GM12878 (cell line): Measurements from ENCODE around the gene HS3ST1. TPM values are rescaled to one million over a fixed set of nuclear protein-coding genes. Genes with fewer than 3 reads are reported as not detected.

Experiments used
- ATAC-seq: fragments of 200-7000 bp; cut with Tn5 transposase; 3 replicates; pipeline ENCODE4 v1.9.1; 2020; ENCODE audit warnings: mild to moderate bottlenecking, moderate library complexity
- BruUV-seq: library from RNA; stranded (reverse); fragments of 400-500 nt; replicated peaks from 2 replicates; lab custom pipeline; 2021; lab: Mats Ljungman, UMichigan
- CTCF ChIA-PET: fragments of 300-600 bp; sonication (Branson Sonifier 250); formaldehyde crosslinking; extraction: SDS; loops from one replicate; lab custom pipeline; 2021; ENCODE audit warnings: inconsistent platforms; lab: Yijun Ruan, JAX
- POLR2A ChIA-PET: fragments of 350-600 bp; formaldehyde crosslinking; extraction: SDS; loops from one replicate; lab custom pipeline; 2021; ENCODE audit warnings: inconsistent platforms; lab: Charles Lee
- RAD21 ChIA-PET: fragments of 300-600 bp; sonication (Branson Sonifier 250); formaldehyde crosslinking; loops from one replicate; lab custom pipeline; 2023; ENCODE audit warnings: antibody characterized with exemption; ENCODE audit not compliant: unreplicated experiment; lab: Charles Lee
- SMC1A ChIA-PET: fragments of 300-600 bp; sonication (Branson Sonifier 250); formaldehyde crosslinking; loops from one replicate; lab custom pipeline; 2023; ENCODE audit not compliant: unreplicated experiment, uncharacterized antibody; lab: Charles Lee
- DNase-seq: peaks from one replicate; pipeline ENCODE4 v3.0.0-alpha.2; 2011; ENCODE audit warnings: low read depth, low spot score
- FAIRE-seq: peaks from 3 replicates; lab custom pipeline; 2011; peaks lifted over from hg19 to GRCh38; lab: Jason Lieb, UNC
- H2AFZ ChIP-seq: 2 replicates; pipeline ENCODE4 v1.6.0; 2011; ENCODE audit warnings: low read depth, low read length, control low read depth; ENCODE audit not compliant: control insufficient read depth
- H3K27ac ChIP-seq: 2 replicates; pipeline ENCODE4 v1.5.1; 2011; ENCODE audit warnings: control low read depth; ENCODE audit not compliant: control insufficient read depth, insufficient read depth
- H3K27me3 ChIP-seq, 2 experiments: replicated peaks in 1 of 2; 2 replicates each; pipeline versions ENCODE4 v1.6.0 to v1.6.1; 2011; ENCODE audit warnings: low read length in 1 of 2; ENCODE audit not compliant: control insufficient read depth in 2 of 2, insufficient read depth in 2 of 2
- H3K36me3 ChIP-seq, 2 experiments: 2 replicates each; pipeline ENCODE4 v1.5.1; 2011; ENCODE audit warnings: low read length in 1 of 2; ENCODE audit not compliant: control insufficient read depth in 2 of 2, insufficient read depth in 2 of 2
- H3K4me1 ChIP-seq: 2 replicates; pipeline ENCODE4 v1.6.1; 2011; ENCODE audit warnings: mild to moderate bottlenecking, low read length, moderate library complexity, mixed read lengths; ENCODE audit not compliant: control insufficient read depth, insufficient read depth
- H3K4me2 ChIP-seq: 2 replicates; pipeline ENCODE4 v1.6.0; 2011; ENCODE audit warnings: control low read depth; ENCODE audit not compliant: control insufficient read depth, insufficient read depth
- H3K4me3 ChIP-seq: fragments of 200-600 bp; sonication (generic); 2 replicates; pipeline ENCODE4 v1.5.1; 2016
- H3K79me2 ChIP-seq: 2 replicates; pipeline ENCODE4 v1.6.0; 2011; ENCODE audit warnings: low read length; ENCODE audit not compliant: control insufficient read depth, insufficient read depth
- H3K9ac ChIP-seq: 2 replicates; pipeline ENCODE4 v1.8.0; 2011; ENCODE audit warnings: low read length, control low read depth, mixed read lengths; ENCODE audit not compliant: control insufficient read depth, insufficient read depth
- H3K9me3 ChIP-seq: replicated peaks from 3 replicates; pipeline ENCODE4 v1.5.1; 2011; ENCODE audit warnings: mild to moderate bottlenecking, low read length; ENCODE audit not compliant: control insufficient read depth, insufficient read depth
- H4K20me1 ChIP-seq: 2 replicates; pipeline ENCODE4 v1.6.0; 2011; ENCODE audit not compliant: control insufficient read depth, insufficient read depth
- BACH1 ChIP-seq: fragments of 450-650 bp; IDR thresholded peaks from 2 replicates; pipeline ENCODE4 v1.6.1; 2017; ENCODE audit warnings: mild to moderate bottlenecking, borderline replicate concordance
- BHLHE40 ChIP-seq, 2 experiments: fragments of 450-650 bp in 1 of 2; IDR thresholded peaks; 2 replicates each; pipeline ENCODE4 v1.6.1; 2011 to 2017; ENCODE audit warnings: low read depth in 2 of 2, borderline replicate concordance in 1 of 2, improper control_type of control experiment in 1 of 2, low read length in 1 of 2, mild to moderate bottlenecking in 1 of 2
- CREM ChIP-seq: IDR thresholded peaks from 2 replicates; pipeline ENCODE4 v1.6.1; 2014; ENCODE audit warnings: antibody characterized with exemption, low read depth
- CTCF ChIP-seq, 3 experiments: IDR thresholded peaks in 2 of 3; conservative IDR thresholded peaks in 1 of 3; 2 replicates each; pipeline ENCODE4 v1.5.1; 2011; ENCODE audit warnings: low read depth in 3 of 3, low read length in 3 of 3, mild to moderate bottlenecking in 3 of 3, control low read depth in 2 of 3, moderate library complexity in 2 of 3, inconsistent platforms in 1 of 3, mixed read lengths in 1 of 3; ENCODE audit not compliant: control insufficient read depth in 2 of 3, insufficient read depth in 1 of 3; ENCODE audit errors: extremely low read depth in 1 of 3
- GABPA ChIP-seq: IDR thresholded peaks from 2 replicates; pipeline ENCODE4 v1.6.1; 2014; ENCODE audit warnings: antibody characterized with exemption, low read depth, mild to moderate bottlenecking, inconsistent platforms
- JUNB ChIP-seq: IDR thresholded peaks from 2 replicates; pipeline ENCODE4 v1.6.1; 2016; ENCODE audit warnings: antibody characterized with exemption, mild to moderate bottlenecking
- LARP7 ChIP-seq: fragments of 450-650 bp; IDR thresholded peaks from 2 replicates; pipeline ENCODE4 v1.6.1; 2017; ENCODE audit warnings: mild to moderate bottlenecking
- MEF2A ChIP-seq: IDR thresholded peaks from 2 replicates; pipeline ENCODE4 v1.6.1; 2011; ENCODE audit warnings: low read depth, mild to moderate bottlenecking, low read length, moderate library complexity; ENCODE audit not compliant: insufficient read depth
- SMARCA5 ChIP-seq: fragments of 450-650 bp; IDR thresholded peaks from 2 replicates; pipeline ENCODE4 v1.6.1; 2017; ENCODE audit warnings: mild to moderate bottlenecking
- SP1 ChIP-seq: IDR thresholded peaks from one replicate; pipeline ENCODE4 v1.6.1; 2011; ENCODE audit warnings: low read depth, low read length
- WGBS: methylation state at CpG from one replicate; pipeline ENCODE4 v1.1.6; 2016; ENCODE audit warnings: low lambda C conversion rate; ENCODE audit not compliant: insufficient replicate concordance, insufficient coverage; ENCODE audit errors: missing lambda C conversion rate; 5-methylcytosine and 5-hydroxymethylcytosine counted together
- in situ Hi-C: fragments of 300-500 bp; cut with MboI; formaldehyde crosslinking; loops from 9 replicates; pipeline ENCODE4 v1.14.3; 2018; ENCODE audit warnings: mixed read lengths
- intact Hi-C: fragments of 100-400 bp; cut with micrococcal nuclease; formaldehyde crosslinking; loops from one replicate; pipeline ENCODE4 v1.14.2; 2022; ENCODE audit not compliant: unreplicated experiment
- polyA plus RNA-seq, 11 experiments: library from polyadenylated mRNA; depleted of rRNA in 4 of 11; unstranded in 6 of 11; stranded (reverse) in 5 of 11; fragments of >200 nt; fragmentation: Nextera tagmentation in 4 of 11; fragmentation: Illumina TruSeq in 1 of 11; extraction: Ambion mirVana in 4 of 11; extraction: Trizol in 1 of 11; gene quantifications; 1 replicate in 1 of 11; 2 replicates in 10 of 11; pipeline versions ENCODE4 v1.2.1 to v1.2.3, GENCODE V29; 2011 to 2016; ENCODE audit warnings: inconsistent platforms in 2 of 11, missing spikeins in 2 of 11, low read depth in 1 of 11
- total RNA-seq, 4 experiments: library from RNA; depleted of rRNA in 3 of 4; stranded (reverse); fragments of >200 nt in 3 of 4; fragmentation: Illumina TruSeq in 1 of 4; extraction: Trizol in 1 of 4; gene quantifications; 2 replicates each; pipeline versions ENCODE4 v1.2.1 to v1.2.3, GENCODE V29; 2013 to 2021
- TF ChIP-seq, protein P1 (sequence below): fragments of 450-650 bp; conservative IDR thresholded peaks from 2 replicates; pipeline ENCODE4 v1.6.1; 2017; ENCODE audit warnings: mild to moderate bottlenecking, moderate library complexity
- TF ChIP-seq, protein P2 (sequence below): fragments of 450-650 bp; formaldehyde crosslinking; IDR thresholded peaks from 2 replicates; pipeline ENCODE4 v1.5.0; 2022; ENCODE audit warnings: mild to moderate bottlenecking, missing genetic modification characterization

The HS3ST1 gene
- total and polyA plus RNA-seq, 10 of the 15 experiments (the other 5 are each of a cell fraction or from before 2014, with no cell fraction given), result 0.03 to 0.65 (median 0.13) TPM

GRCh38 chr4:11455201-11455835 is 26.6 kb upstream of the HS3ST1 start (continued):
- TF ChIP-seq, protein P1, sequence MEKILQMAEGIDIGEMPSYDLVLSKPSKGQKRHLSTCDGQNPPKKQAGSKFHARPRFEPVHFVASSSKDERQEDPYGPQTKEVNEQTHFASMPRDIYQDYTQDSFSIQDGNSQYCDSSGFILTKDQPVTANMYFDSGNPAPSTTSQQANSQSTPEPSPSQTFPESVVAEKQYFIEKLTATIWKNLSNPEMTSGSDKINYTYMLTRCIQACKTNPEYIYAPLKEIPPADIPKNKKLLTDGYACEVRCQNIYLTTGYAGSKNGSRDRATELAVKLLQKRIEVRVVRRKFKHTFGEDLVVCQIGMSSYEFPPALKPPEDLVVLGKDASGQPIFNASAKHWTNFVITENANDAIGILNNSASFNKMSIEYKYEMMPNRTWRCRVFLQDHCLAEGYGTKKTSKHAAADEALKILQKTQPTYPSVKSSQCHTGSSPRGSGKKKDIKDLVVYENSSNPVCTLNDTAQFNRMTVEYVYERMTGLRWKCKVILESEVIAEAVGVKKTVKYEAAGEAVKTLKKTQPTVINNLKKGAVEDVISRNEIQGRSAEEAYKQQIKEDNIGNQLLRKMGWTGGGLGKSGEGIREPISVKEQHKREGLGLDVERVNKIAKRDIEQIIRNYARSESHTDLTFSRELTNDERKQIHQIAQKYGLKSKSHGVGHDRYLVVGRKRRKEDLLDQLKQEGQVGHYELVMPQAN, result no peak
- no peak for TF ChIP-seq SP1
- TF ChIP-seq JUNB, result no peak
- TF ChIP-seq LARP7, result no peak
- no peak for TF ChIP-seq CTCF (IDR thresholded peaks at IDR 0.05 in 2 of 3, conservative IDR thresholded peaks at IDR 0.05 in 1 of 3; ENCODE audit: control insufficient read depth in 2 of 3, extremely low read depth in 1 of 3, insufficient read depth in 1 of 3, low read depth in 3 of 3, low read length in 3 of 3)

- 74% methylated on average over 1 of the region's 1 CpG for WGBS
- CTCF ChIA-PET, result no interaction called here
- POLR2A ChIA-PET, result interaction anchor here (0.5 kb wide), 1 partner anchor 900 kb away, joined by 3 read pairs; no protein-coding TSS in a partner anchor
- no peak for TF ChIP-seq BHLHE40 (IDR thresholded peaks at IDR 0.05; ENCODE audit: borderline replicate concordance in 1 of 2, low read depth in 2 of 2, low read length in 1 of 2)
- TF ChIP-seq CREM, result no peak
- TF ChIP-seq, protein P2, sequence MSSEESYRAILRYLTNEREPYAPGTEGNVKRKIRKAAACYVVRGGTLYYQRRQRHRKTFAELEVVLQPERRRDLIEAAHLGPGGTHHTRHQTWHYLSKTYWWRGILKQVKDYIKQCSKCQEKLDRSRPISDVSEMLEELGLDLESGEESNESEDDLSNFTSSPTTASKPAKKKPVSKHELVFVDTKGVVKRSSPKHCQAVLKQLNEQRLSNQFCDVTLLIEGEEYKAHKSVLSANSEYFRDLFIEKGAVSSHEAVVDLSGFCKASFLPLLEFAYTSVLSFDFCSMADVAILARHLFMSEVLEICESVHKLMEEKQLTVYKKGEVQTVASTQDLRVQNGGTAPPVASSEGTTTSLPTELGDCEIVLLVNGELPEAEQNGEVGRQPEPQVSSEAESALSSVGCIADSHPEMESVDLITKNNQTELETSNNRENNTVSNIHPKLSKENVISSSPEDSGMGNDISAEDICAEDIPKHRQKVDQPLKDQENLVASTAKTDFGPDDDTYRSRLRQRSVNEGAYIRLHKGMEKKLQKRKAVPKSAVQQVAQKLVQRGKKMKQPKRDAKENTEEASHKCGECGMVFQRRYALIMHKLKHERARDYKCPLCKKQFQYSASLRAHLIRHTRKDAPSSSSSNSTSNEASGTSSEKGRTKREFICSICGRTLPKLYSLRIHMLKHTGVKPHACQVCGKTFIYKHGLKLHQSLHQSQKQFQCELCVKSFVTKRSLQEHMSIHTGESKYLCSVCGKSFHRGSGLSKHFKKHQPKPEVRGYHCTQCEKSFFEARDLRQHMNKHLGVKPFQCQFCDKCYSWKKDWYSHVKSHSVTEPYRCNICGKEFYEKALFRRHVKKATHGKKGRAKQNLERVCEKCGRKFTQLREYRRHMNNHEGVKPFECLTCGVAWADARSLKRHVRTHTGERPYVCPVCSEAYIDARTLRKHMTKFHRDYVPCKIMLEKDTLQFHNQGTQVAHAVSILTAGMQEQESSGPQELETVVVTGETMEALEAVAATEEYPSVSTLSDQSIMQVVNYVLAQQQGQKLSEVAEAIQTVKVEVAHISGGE (CRISPR knock-in tag), result no peak
- TF ChIP-seq GABPA, result no peak
- TF ChIP-seq SMARCA5, result no peak
- no peak for TF ChIP-seq BACH1
- TF ChIP-seq MEF2A, result no peak
Observed at GRCh38 chr4:11451716-11452115, 23.0 kb upstream of the HS3ST1 start.

More at GRCh38 chr4:11451716-11452115, 23.0 kb upstream of the HS3ST1 start:
- in situ Hi-C loops (no loop called here), intact Hi-C loops (no loop called here)
- no peak overlapping the region for H3K9ac ChIP-seq
- DNase-seq (no peak), FAIRE-seq (no peak), ATAC-seq (no peak)
- no peaks in the 10 kb centered on the region for H3K9me3 ChIP-seq
- no peak overlapping the region for H3K27ac ChIP-seq
- no peak overlapping the region for H3K4me2 ChIP-seq
- no peaks in the 10 kb centered on the region for H4K20me1 ChIP-seq
- no peaks in the 10 kb centered on the region; the same call in 1 of the 2 replicates for H3K4me1 ChIP-seq
- H3K79me2 ChIP-seq, result no peaks in the 10 kb centered on the region
- no TSS peak for BruUV-seq
- H3K4me3 ChIP-seq, result no peak overlapping the region
- ChIA-PET SMC1A (no interaction called here), RAD21 (no interaction called here)
- no peak overlapping the region for H2AFZ ChIP-seq
- no peaks in the 10 kb centered on the region for H3K27me3 ChIP-seq
- H3K36me3 ChIP-seq, result no peaks in the 10 kb centered on the region
